Cardiac fibroblast (primary cell): ENCODE data around the gene FLNA.

Experiments
- DNase-seq, 2 donors: peaks; one replicate each; pipeline versions ENCODE4 v3.0.0 to v3.0.0-alpha.2; 2010; ENCODE audit warnings: low read depth in 2 of 2
- H3K4me3 ChIP-seq, 2 donors: replicated peaks in 1 of 2; 1 replicate in 1 of 2; 2 replicates in 1 of 2; pipeline ENCODE4 v1.5.1; 2011; ENCODE audit warnings: low read depth in 2 of 2, low read length in 2 of 2, mild to moderate bottlenecking in 2 of 2, moderate library complexity in 1 of 2
- TF ChIP-seq, protein P1 (sequence below): IDR thresholded peaks from one replicate; pipeline ENCODE4 v1.5.1; 2011; ENCODE audit warnings: low read depth, mild to moderate bottlenecking, low read length, inconsistent platforms

The FLNA gene

GRCh38 chrX:154412468-154412867, 38.0 kb upstream of the FLNA start:
- TF ChIP-seq, protein P1, sequence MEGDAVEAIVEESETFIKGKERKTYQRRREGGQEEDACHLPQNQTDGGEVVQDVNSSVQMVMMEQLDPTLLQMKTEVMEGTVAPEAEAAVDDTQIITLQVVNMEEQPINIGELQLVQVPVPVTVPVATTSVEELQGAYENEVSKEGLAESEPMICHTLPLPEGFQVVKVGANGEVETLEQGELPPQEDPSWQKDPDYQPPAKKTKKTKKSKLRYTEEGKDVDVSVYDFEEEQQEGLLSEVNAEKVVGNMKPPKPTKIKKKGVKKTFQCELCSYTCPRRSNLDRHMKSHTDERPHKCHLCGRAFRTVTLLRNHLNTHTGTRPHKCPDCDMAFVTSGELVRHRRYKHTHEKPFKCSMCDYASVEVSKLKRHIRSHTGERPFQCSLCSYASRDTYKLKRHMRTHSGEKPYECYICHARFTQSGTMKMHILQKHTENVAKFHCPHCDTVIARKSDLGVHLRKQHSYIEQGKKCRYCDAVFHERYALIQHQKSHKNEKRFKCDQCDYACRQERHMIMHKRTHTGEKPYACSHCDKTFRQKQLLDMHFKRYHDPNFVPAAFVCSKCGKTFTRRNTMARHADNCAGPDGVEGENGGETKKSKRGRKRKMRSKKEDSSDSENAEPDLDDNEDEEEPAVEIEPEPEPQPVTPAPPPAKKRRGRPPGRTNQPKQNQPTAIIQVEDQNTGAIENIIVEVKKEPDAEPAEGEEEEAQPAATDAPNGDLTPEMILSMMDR: no peak
- peak overlapping the region; percentile 50 to 68 for H3K4me3 ChIP-seq
- DNase-seq: peak; percentile 13 to 17

DNA sequence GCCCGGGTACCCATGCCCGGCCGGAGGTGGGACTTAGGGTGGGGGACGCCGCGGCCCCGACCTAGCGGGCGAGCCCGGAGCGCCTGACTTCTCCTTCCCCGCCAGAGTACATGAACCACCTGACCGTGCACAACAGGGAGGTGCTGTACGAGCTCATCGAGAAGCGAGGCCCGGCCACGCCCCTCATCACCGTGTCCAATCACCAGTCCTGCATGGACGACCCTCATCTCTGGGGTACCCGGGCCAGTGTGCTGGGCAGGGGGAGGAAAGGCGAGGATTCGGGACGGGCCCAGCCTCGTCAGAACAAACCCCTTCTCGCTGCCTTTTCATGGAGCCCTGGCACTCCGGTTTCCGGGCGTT, 37.5 kb upstream of the FLNA start:
- peak overlapping the region; percentile 50 to 68 for H3K4me3 ChIP-seq
- peak; percentile 52 to 53 for DNase-seq
- TF ChIP-seq, protein P1: no peak

- TF ChIP-seq, protein P1: no peak
- H3K4me3 ChIP-seq: peak within 1 kb of the TSS; percentile 36 to 60
- DNase-seq: peak; percentile 88 to 92
These were observed 34.9 kb upstream of the FLNA start, which contains the start of gene DNASE1L1 for GRCh38 chrX:154409222-154409871. Gene DNASE1L1 (minus strand): TSS chrX:154409254. CDS start chrX:154405568, 3,686 bp downstream.

DNA sequence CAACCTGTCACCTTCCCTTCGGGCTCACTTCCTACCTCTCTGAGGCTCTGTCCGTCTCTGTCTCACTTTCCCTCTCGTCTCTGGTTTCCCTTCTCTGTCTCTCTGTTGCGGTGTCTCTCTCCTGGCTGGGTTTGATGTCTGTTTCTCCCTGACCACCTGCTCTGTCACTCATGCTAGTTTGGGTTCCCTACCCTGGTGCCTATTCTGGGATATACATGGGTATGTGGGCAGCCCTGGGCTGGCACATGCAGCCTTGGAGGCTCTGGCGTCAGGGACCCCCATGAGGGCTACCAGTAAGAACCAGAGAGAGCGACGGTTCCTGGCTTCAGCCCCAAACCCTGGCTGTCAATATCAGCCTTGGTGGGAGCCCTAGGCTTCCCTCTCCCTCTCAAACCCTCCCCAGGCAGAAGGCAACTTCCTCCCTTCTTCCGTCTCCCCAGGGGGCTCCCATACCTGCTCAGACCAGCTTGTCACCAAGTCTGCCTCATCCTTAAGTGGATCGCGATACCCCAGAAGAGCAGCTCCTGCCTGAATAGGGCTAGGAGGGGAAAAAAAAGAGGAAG, 34.3 kb upstream of the FLNA start:
- DNase-seq: no peak
- TF ChIP-seq, protein P1: no peak
- H3K4me3 ChIP-seq: peak overlapping the region; percentile 36 to 60

- TF ChIP-seq, protein P1: no peak
- DNase-seq: no peak
- no peak overlapping the region for H3K4me3 ChIP-seq
These were observed 30.3 kb upstream of the FLNA start for GRCh38 chrX:154404625-154405192.

- DNase-seq: no peak
- TF ChIP-seq, protein P1: no peak
- H3K4me3 ChIP-seq: no peak overlapping the region
These were observed 29.4 kb upstream of the FLNA start for GRCh38 chrX:154403858-154404257.
